Activated CD8-positive, alpha-beta T cell treated with anti-CD3 and anti-CD28 coated beads, Interleukin-2, amount 10 ng/mL, durations not matched to agents 7 days and 5 days (primary cell): ENCODE measurements around the gene IKZF2. TPM values are rescaled to one million over a fixed set of nuclear protein-coding genes. Genes with fewer than 3 reads are reported as not detected.

ENCODE experiments used
- ATAC-seq: fragments of 150-1000 bp; cut with Tn5 transposase; one replicate; pipeline ENCODE4 v1.10.0; 2021; ENCODE audit warnings: moderate library complexity
- CTCF ChIA-PET: fragments of 350-600 bp; sonication (Branson Sonifier 250); formaldehyde crosslinking; loops from one replicate; lab custom pipeline; 2021; ENCODE audit warnings: antibody characterized with exemption; lab: Charles Lee
- POLR2A ChIA-PET: fragments of 350-600 bp; sonication (Branson Sonifier 250); formaldehyde crosslinking; loops from one replicate; lab custom pipeline; 2021; ENCODE audit warnings: antibody characterized with exemption; lab: Charles Lee
- DNase-seq: peaks from one replicate; pipeline ENCODE4 v3.0.0-alpha.2; 2020
- H3K27ac Mint-ChIP-seq: one replicate; pipeline ENCODE4 v1.8.0; 2021; ENCODE audit warnings: mild to moderate bottlenecking, mixed read lengths
- H3K27me3 Mint-ChIP-seq: one replicate; pipeline ENCODE4 v1.8.0; 2021; ENCODE audit warnings: low read depth, mixed read lengths
- H3K36me3 Mint-ChIP-seq: one replicate; pipeline ENCODE4 v1.8.0; 2021; ENCODE audit warnings: low read depth, mixed read lengths
- H3K4me1 Mint-ChIP-seq: one replicate; pipeline ENCODE4 v1.8.0; 2021; ENCODE audit warnings: low read depth, mixed read lengths
- H3K4me3 Mint-ChIP-seq: one replicate; pipeline ENCODE4 v1.8.0; 2021; ENCODE audit warnings: mild to moderate bottlenecking, mixed read lengths
- H3K9me3 Mint-ChIP-seq: one replicate; pipeline ENCODE4 v1.8.0; 2022; ENCODE audit warnings: mixed read lengths; ENCODE audit not compliant: insufficient read depth
- total RNA-seq, 2 experiments: library from RNA; stranded (reverse); gene quantifications; one replicate each; pipeline ENCODE4 v1.2.3, GENCODE V29; 2021

Gene IKZF2
- total RNA-seq, 2 experiments from 2014 or later = 29.7 to 30.8 TPM

DNA sequence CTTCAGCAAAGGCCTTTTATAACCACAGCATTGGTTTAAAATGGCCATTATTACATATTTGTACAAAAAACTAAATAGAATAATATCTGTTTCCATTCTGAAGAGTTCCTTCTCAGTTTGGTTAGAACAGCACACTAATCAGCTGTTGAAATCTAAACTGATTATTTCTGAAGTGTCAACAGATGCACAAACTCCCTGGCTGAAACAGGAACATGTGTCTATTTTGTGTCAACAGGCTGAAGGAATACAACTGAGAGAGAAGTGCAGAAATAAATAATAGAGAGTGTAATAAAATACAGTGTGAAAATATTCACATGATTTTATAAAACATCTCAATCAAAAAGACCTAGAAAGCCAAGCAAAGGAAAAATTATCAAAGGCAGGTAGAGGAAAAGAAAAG lies 29.7 kb downstream of the IKZF2 start:
- ChIA-PET POLR2A (interaction anchor here (0.6 kb wide), 1 partner anchor 146 kb away, joined by 3 read pairs; no protein-coding TSS in a partner anchor), CTCF (interaction anchor here (0.7 to 3.5 kb wide), 5 partner anchors 9 to 258 kb away, joined by 3 to 16 read pairs (median 5); partner anchors contain the start of gene IKZF2)
- Mint-ChIP-seq H3K27ac (peak overlapping the region; percentile 10), H3K4me1 (peaks cover 83% of the 10 kb centered on the region), H3K27me3 (no peaks in the 10 kb centered on the region), H3K36me3 (peaks cover 43% of the 10 kb centered on the region), H3K4me3 (peak overlapping the region; percentile 10), H3K9me3 (no peaks in the 10 kb centered on the region)
- ATAC-seq = no peak
- DNase-seq = no peak

DNA sequence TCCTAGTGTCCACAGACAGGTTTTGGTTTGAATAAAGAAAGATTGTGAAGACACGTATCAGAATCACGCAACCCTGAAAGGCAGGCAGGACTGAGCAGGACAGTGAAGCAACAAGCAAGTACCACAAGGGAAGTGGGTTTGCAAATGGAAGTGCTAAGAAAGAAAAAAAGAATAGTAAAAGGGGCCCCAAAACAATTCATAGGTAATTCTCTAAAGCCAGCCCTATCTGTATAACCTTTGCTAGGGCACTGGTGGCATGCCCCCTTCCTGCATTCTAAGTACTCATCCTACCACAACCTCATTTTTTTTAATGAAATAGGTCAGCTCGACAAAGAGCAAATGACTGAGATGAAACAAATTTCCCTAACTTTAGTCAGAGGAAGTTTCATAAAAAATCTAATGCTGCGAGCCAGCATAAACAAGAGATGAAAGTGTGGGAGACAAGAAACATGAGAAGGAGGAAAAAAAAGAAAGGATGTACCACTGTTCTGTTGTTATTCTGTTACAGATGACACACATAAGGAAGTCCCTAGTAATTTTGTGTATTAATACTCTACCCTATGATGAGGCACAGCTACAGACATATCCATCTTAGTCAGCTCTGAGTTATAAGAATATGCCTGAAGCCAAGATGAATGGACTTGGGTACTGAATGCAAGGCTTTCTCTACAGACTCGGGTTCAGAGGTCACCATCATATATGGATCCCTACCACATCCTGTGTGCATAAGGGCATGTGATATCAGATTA lies 32.2 kb downstream of the IKZF2 start:
- Mint-ChIP-seq H3K4me3 (peak overlapping the region; percentile 64), H3K27ac (peak overlapping the region; percentile 95), H3K4me1 (peaks cover 76% of the 10 kb centered on the region), H3K9me3 (no peaks in the 10 kb centered on the region), H3K27me3 (no peaks in the 10 kb centered on the region), H3K36me3 (peaks cover 43% of the 10 kb centered on the region)
- CTCF ChIA-PET = interaction anchor here (1.0 to 3.5 kb wide), 8 partner anchors 12 to 34 kb away, joined by 3 to 16 read pairs (median 4); partner anchors contain the start of gene IKZF2
- ATAC-seq (peak; percentile 81), DNase-seq (peak; percentile 67)
- POLR2A ChIA-PET = interaction anchor here (0.6 to 1.4 kb wide), 5 partner anchors 15 to 34 kb away, joined by 3 to 6 read pairs (median 4); no protein-coding TSS in a partner anchor

DNA sequence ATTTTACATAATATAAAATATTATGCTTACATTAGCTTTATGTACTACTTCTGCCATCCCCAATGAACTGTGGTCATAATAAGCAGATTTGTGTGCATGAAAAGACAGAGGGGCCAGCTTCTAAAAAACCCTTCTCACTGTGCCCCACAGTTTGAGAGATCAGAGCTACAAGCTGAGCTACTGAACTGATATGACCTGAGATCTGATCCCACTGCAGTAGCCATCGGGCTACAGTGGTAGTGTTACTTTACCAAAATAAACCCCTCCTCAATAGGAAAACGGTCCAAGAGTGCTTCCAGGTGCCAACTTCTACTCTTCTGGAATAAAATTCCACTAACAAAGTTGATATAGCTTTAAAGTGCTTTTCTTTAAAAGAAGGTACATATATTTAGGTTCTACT lies 43.1 kb downstream of the IKZF2 start:
- POLR2A ChIA-PET = no interaction called here
- H3K4me1 Mint-ChIP-seq = peaks cover 38% of the 10 kb centered on the region
- no peak overlapping the region for H3K27ac Mint-ChIP-seq
- H3K4me3 Mint-ChIP-seq = no peak overlapping the region
- no peaks in the 10 kb centered on the region for H3K27me3 Mint-ChIP-seq
- H3K36me3 Mint-ChIP-seq = peaks cover 15% of the 10 kb centered on the region
- DNase-seq = no peak
- CTCF ChIA-PET = interaction anchor here (1.5 to 1.9 kb wide), 2 partner anchors 10 to 93 kb away, joined by 3 to 7 read pairs; no protein-coding TSS in a partner anchor
- no peak for ATAC-seq
- no peaks in the 10 kb centered on the region for H3K9me3 Mint-ChIP-seq

DNA sequence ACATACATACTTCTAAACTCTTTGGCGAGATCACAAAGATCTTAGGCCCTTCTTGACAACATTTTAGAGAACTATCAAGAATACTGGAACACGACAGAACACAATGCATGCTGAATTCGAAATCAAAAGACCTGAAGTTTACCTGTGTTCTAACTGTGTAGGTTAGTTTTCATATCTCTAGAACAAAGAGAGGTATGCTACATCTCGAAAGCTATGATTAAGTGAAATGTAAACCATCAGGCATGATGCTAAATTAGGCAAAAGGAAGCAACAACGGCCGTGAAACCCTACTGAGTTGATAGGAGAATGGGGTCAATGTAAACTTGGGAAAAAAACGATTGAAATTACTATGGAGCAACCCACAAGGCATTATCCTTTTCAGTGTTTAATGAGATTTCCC lies 43.7 kb downstream of the IKZF2 start:
- ATAC-seq (no peak), DNase-seq (no peak)
- peaks cover 15% of the 10 kb centered on the region for H3K36me3 Mint-ChIP-seq
- H3K27me3 Mint-ChIP-seq = no peaks in the 10 kb centered on the region
- peak overlapping the region; percentile 64 for H3K27ac Mint-ChIP-seq
- peak overlapping the region; percentile 3 for H3K4me3 Mint-ChIP-seq
- no peaks in the 10 kb centered on the region for H3K9me3 Mint-ChIP-seq
- CTCF ChIA-PET = interaction anchor here (1.9 kb wide), 1 partner anchor 11 kb away, joined by 7 read pairs; no protein-coding TSS in a partner anchor
- POLR2A ChIA-PET = no interaction called here
- peaks cover 37% of the 10 kb centered on the region for H3K4me1 Mint-ChIP-seq

DNA sequence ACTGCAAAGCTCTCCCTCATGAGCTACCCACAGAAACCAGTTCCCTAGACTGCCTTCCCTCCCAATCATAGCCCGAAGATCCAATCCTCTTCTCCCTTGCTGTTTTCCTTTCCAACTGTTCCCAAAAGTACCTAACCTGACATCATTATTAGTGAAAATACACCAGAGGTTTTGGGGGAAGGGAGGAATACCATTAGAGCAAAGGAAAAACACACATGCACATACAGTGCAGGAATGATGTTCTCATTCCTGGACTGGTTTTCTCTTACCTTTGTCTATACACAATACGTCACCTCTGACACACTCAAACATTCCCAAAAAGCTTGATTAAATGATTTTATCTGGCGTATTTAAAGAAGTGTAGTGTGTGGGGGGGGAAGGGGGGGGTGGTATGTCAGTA lies 46.2 kb downstream of the IKZF2 start:
- ChIA-PET CTCF (interaction anchor here (0.5 to 2.0 kb wide), 8 partner anchors 12 to 140 kb away, joined by 3 to 6 read pairs (median 4); no protein-coding TSS in a partner anchor), POLR2A (interaction anchor here (2.2 kb wide), 1 partner anchor 14 kb away, joined by 6 read pairs; no protein-coding TSS in a partner anchor)
- DNase-seq (no peak), ATAC-seq (no peak)
- Mint-ChIP-seq H3K9me3 (no peaks in the 10 kb centered on the region), H3K27me3 (no peaks in the 10 kb centered on the region), H3K36me3 (peaks cover 13% of the 10 kb centered on the region), H3K27ac (peak overlapping the region; percentile 46), H3K4me3 (peak overlapping the region; percentile 60), H3K4me1 (peaks cover 51% of the 10 kb centered on the region)

DNA sequence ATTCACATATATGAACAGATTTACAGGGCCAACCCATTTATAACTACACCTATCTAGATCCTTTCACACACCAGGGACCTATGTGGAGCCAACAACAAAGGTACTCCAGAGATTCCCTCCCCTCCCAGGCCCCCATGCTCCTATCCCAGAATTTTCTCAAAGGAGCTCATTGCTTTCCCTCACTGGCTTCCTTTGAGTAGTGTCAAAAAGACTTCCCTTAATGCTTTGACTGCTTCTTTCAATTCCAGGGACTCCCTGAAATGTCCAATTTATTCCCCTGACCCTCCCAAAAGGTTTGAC lies 46.6 kb downstream of the IKZF2 start:
- H3K4me3 Mint-ChIP-seq = peak overlapping the region; percentile 60
- H3K9me3 Mint-ChIP-seq = no peaks in the 10 kb centered on the region
- CTCF ChIA-PET = interaction anchor here (0.5 to 2.0 kb wide), 9 partner anchors 11 to 141 kb away, joined by 3 to 6 read pairs (median 3); no protein-coding TSS in a partner anchor
- H3K27me3 Mint-ChIP-seq = no peaks in the 10 kb centered on the region
- ATAC-seq = no peak
- no peak for DNase-seq
- POLR2A ChIA-PET = interaction anchor here (2.2 kb wide), 1 partner anchor 14 kb away, joined by 6 read pairs; no protein-coding TSS in a partner anchor
- peaks cover 51% of the 10 kb centered on the region for H3K4me1 Mint-ChIP-seq
- H3K36me3 Mint-ChIP-seq = peaks cover 13% of the 10 kb centered on the region
- H3K27ac Mint-ChIP-seq = peak overlapping the region; percentile 46

DNA sequence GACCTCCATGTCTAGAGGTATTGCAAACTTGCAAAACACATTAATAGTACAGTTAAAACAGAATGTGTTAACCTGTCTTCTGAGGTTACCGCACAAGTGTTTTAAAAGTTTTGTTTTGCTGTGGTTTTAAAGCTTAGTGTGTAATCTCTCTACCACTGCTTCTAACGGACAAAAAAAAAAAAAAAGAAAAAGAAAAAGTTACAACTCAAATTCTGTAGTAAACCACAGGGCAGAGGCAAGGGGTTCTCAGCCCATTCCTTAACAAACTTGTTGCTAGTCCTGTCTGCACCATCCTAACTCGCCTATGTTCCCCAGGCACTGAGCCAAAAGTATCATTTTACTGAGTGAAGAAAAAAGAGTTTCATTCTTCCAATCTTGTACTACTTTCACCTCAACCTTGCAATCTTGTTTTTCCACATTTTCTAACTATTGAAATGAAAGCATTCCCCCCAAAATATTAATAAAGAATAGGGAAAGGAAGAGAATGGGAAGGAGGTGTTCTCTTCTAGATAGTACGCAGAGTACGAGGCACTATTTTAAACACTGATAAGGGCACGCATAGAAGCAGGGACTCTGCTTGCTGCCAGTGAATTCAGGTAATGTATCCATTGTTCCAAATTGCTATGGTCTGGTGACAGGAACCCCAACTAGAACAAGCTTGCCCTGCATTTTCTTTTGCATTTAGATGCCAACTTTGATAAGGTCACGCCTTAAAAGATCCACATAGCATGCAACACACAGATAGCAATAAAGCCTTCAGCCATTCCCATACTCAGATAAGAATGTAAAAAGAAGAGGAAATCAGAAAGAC lies 47.1 kb downstream of the IKZF2 start:
- Mint-ChIP-seq H3K4me3 (peak overlapping the region; percentile 60), H3K9me3 (no peaks in the 10 kb centered on the region), H3K36me3 (peaks cover 17% of the 10 kb centered on the region), H3K4me1 (peaks cover 55% of the 10 kb centered on the region), H3K27ac (peak overlapping the region; percentile 46), H3K27me3 (no peaks in the 10 kb centered on the region)
- ChIA-PET POLR2A (interaction anchor here (1.8 to 2.2 kb wide), 2 partner anchors 15 to 46 kb away, joined by 5 to 6 read pairs; partner anchors contain the start of gene IKZF2), CTCF (interaction anchor here (0.5 to 2.0 kb wide), 10 partner anchors 11 to 141 kb away, joined by 3 to 6 read pairs (median 3); no protein-coding TSS in a partner anchor)
- ATAC-seq = peak; percentile 62
- no peak for DNase-seq

DNA sequence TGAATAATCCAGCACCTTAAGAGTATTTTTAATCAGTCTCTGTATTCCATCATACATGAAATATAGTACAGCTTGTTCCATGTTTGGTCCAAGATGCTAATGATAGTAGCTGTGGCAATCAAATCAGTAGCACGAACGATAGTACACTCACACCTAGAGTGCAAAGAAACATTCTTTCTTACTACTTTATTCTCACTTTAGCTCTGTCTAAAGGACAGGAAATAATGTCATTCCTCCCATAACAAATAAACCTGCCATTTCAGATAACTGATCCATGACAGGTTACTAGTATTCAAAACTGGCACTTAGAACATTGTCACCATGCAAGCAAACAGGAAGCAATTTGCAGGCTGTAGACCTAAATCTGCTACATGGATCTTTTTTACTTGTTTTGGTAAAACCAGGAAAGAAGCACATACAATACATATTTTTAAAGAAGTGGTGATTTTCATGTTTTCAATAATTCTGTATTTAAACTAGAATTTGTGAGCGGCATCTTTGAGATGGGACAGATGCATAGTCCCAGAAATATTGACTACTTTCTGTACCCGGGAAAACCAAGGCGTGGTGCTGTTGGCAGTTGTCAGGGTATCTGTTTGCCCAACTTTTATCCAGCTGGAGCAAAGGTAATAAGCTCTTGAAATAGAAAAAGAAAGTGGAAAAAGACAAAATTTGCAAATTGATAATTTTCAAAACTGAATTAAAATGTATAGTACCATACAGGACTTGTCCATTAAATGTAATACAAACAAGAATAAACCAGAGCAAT lies 49.5 kb downstream of the IKZF2 start:
- DNase-seq (no peak), ATAC-seq (peak; percentile 29)
- H3K4me1 Mint-ChIP-seq = peaks cover 45% of the 10 kb centered on the region
- H3K4me3 Mint-ChIP-seq = peak overlapping the region; percentile 44
- POLR2A ChIA-PET = no interaction called here
- H3K27me3 Mint-ChIP-seq = no peaks in the 10 kb centered on the region
- CTCF ChIA-PET = interaction anchor here (1.1 to 1.6 kb wide), 3 partner anchors 10 to 52 kb away, joined by 3 to 7 read pairs (median 4); no protein-coding TSS in a partner anchor
- H3K36me3 Mint-ChIP-seq = peaks cover 19% of the 10 kb centered on the region
- H3K9me3 Mint-ChIP-seq = peaks cover 2% of the 10 kb centered on the region
- H3K27ac Mint-ChIP-seq = peak overlapping the region; percentile 59

DNA sequence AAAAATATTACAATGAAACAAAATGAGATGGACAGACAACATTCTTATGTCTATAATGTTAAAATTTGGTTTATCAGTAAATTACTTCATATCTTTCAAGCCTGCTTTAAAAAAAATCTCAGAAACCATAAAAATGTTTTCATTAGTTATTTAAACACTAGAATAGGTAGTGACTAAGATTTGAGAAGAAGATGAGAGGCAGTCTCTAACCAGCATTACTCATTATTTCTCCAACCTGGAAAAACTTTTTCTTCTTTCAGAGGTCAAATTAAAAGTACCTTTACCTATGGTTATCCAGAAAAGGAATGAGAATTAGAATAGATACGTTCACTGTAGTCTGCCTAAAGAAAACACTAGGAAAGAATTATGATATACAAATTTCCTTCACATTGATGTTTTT lies 50.3 kb downstream of the IKZF2 start:
- no peak overlapping the region for H3K27ac Mint-ChIP-seq
- ChIA-PET CTCF (interaction anchor here (1.1 to 1.6 kb wide), 3 partner anchors 9 to 52 kb away, joined by 3 to 7 read pairs (median 4); no protein-coding TSS in a partner anchor), POLR2A (no interaction called here)
- H3K4me3 Mint-ChIP-seq = no peak overlapping the region
- H3K4me1 Mint-ChIP-seq = peaks cover 43% of the 10 kb centered on the region
- peaks cover 2% of the 10 kb centered on the region for H3K9me3 Mint-ChIP-seq
- H3K27me3 Mint-ChIP-seq = no peaks in the 10 kb centered on the region
- peaks cover 20% of the 10 kb centered on the region for H3K36me3 Mint-ChIP-seq
- no peak for DNase-seq
- no peak for ATAC-seq

DNA sequence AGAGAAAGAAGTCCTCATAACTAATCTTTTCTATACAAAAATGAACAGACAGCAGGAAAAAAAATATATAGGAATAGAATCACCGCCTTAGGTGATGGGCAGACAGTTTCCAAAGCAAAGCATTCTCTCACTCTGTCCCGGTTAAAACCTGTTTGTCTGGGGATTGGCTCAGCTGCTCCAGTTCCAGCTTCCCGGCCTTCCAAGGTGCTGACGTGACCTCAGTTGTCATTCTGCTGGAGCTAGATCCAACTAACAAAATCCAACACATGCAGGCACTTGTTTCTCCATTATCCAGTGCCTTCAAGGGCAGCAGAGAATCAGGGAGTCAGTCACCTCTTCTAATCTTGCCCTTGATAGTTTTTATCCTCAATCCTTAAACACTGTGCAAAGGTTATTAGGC lies 52.8 kb downstream of the IKZF2 start:
- ChIA-PET POLR2A (no interaction called here), CTCF (interaction anchor here (1.1 to 1.4 kb wide), 3 partner anchors 10 to 321 kb away, joined by 3 to 6 read pairs (median 3); no protein-coding TSS in a partner anchor)
- Mint-ChIP-seq H3K27me3 (no peaks in the 10 kb centered on the region), H3K9me3 (peaks cover 2% of the 10 kb centered on the region), H3K4me3 (no peak overlapping the region), H3K27ac (no peak overlapping the region), H3K36me3 (peaks cover 20% of the 10 kb centered on the region), H3K4me1 (peaks cover 30% of the 10 kb centered on the region)
- no peak for DNase-seq
- ATAC-seq = no peak
